Activated effector memory CD4-positive, alpha-beta T cell treated with anti-CD3 and anti-CD28 coated beads, Interleukin-2, amount 50 U/mL, for 16 hours (primary cell): ENCODE measurements around the gene FRMD4B.

Source experiments
- DNase-seq: peaks from one replicate; pipeline ENCODE4 v3.0.0-alpha.2; 2020

FRMD4B gene

GRCh38 chr3:69197455-69197854 is 188.4 kb downstream of the FRMD4B start:
- no peak for DNase-seq

DNA sequence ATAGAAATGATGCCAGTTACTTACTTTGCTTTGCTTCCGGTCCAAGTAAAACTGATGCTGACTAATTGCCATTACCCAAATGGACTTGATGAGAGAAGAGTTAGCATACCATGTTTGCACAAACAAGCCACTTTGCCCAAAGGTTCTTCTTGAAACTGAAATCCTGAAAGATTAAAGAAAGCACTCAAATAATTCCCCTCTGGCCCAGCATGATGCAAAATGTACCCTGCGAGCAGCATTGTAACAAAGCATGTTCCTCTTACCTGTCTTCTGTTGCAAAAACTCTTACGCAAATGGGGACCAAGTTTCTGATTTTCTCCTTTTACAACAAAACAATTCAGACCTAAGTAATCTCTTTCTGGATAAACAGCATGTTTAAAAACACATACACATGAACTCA is 189.0 kb downstream of the FRMD4B start:
- DNase-seq, result no peak

- no peak for DNase-seq
Observed at GRCh38 chr3:69194431-69195165, 191.3 kb downstream of the FRMD4B start.

DNA sequence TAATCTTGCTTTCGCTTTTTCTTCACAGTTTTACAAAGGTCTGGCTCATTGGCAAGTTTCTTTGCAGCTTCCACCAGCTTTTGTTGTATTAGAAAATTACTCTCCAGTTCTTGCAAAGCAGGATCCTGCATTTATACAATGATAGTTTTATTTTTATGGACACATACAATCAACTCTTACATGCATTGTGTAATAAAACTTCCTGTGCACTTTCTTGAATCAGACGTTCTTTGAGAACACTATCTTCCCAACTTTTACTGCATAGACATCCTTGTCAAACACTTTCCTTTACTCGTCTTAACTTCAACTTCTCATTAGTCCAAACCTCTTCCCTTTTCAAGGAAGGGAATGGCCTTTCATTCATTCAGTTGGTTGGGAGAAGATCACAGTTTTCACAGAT is 192.1 kb downstream of the FRMD4B start:
- DNase-seq, result no peak

DNA sequence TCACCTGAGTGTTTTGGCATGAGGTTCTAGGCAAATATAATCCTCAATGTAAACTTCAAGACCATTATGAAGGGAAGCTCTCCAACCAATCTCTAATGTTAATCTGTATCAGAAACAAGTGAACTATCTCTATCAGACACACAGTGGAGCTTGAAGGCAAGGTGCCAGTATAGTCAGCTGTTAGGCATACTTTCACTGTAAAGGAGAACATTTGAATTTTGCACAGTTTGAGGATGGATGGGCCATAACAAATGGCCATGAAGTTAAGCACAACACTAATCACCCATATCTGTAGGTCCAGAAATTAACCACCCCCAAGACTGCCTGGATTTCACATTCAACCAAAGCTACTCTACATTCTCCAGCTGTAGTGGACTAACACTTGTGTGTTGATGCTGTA is 194.4 kb downstream of the FRMD4B start:
- DNase-seq, result no peak

GRCh38 chr3:69189487-69189886 is 196.4 kb downstream of the FRMD4B start:
- no peak for DNase-seq

DNA sequence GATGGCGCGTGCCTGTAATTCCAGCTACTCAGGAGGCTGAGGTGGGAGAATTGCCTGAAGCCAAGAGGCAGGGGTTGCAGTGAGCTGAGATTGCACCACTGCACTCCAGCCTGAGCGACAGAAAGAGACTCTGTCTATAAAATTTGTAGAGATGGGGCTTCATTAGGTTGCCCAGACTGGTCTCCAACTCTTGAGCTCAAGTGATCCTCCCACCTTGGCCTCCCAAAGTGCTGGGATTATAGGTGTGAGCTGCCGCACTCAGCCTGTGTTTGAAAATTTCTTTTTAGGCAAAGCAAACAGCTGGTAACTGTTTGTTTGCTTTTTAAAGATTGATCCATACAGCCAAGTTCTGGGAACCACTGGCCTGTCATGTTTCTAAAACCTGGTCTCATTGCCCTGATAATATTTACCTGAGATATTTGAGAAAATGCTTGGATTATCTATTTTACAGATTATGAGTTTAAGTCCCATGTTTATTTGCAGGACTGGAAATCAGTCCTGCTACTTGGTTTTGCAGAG is 199.3 kb downstream of the FRMD4B start:
- no peak for DNase-seq

- DNase-seq, result no peak
Observed at GRCh38 chr3:69182588-69183316, 203.1 kb downstream of the FRMD4B start.

GRCh38 chr3:69181592-69182211 is 204.2 kb downstream of the FRMD4B start:
- no peak for DNase-seq

DNA sequence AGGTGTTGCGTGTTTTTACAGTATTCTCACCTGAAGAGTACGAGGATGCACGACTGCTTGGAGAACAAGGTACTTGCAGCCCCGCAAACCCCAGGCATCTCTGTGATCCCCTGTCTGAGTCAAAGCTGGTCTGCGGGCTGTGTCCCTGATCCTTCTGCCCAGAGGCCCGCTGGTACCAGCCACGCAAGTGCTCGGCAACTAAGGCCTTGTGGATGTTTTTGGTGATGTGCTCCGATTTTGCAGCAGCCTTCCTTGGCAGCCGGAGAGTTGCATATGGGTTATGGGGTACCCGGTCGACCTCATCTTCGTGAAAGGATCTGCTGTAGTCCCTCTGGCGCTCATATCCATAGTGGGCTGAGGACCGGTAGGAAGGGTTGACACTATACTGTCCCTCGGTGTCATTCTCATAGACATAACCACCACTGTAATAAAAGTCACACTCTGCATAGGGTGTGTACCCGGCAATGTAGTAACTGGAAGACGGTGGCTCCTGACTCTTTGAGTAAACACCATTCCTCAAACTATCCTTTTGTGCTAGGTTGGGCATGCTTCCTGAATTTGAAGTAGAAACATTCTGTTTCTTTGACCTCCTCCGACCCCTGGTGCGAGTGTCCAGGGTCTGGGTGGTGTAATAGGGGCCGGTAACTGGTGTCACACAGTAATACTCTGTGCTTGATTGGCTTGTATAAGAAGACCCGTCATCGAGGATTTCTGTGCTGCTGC is 204.9 kb downstream of the FRMD4B start:
- DNase-seq, result no peak

DNA sequence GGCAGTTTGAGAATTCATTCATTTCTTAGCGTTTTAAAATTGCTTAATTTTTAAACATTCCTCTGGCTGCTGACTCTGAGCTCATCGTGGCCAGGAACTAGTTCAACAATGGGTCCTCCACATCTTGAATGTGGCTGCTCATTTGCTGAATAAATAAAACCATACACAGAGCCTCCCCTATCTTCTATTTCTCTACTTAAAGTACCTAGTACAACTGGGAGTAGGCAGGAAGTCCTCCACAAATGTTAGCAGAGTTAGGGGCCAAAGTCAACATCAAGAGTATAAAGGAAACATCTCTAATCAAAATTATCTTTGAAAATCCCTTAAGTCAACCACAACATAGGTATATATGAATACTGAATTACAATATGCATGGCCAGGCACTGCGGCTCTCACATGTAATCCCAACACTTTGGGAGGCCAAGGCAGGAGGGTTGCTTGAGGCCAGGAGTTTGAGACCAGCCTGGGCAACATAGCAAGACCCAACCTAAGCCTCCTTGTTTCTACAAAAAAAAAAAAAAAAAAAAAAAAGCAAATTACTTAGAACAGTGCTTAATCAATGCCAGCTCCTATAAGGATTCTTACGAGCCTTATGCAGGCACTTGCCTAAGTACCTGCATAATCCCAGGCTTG is 206.0 kb downstream of the FRMD4B start:
- DNase-seq, result no peak

DNA sequence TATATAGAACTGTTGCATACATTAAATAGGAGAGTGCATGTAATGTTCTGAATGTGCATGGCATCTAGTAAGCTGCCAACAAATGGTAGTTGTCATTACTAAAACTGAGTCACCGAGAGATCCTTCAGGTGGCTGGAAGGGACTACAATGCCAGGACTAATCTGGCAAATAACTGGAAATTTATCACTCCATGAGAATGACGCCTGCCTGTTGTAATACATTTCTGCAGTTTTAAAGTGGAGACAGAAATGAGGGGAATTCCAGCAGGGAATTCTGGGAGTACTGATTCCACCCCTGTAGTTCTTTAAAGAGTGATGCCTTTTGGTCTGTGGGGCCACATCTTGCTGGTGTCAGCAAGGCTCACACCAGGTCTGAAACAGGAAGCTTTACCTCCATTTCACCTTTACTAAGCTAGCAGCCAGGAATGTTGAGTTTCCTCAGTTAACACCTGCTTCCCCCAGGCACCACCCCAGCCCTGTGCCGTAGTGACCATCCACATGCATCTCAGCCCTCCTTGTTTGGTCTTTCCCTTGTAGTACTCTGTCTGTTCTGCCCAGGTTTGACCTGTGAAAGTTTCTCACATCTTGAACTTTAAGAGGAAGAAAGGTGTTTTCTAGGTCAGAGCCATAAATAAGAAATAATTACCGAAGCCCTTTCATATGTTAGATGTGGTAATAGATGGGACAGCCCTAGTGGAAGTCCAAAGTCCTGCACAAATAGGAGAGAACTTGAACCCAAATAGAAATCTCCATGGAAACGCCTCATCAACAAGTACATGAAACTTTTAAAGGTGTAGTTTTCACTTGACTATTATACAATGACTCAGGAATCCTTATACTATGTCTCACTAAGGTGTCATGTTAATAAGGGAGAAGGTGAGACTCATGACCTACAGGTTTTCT is 206.8 kb downstream of the FRMD4B start:
- no peak for DNase-seq

GRCh38 chr3:69178082-69178481 is 207.8 kb downstream of the FRMD4B start:
- DNase-seq, result no peak

- no peak for DNase-seq
Observed at GRCh38 chr3:69174871-69175737, 210.8 kb downstream of the FRMD4B start.

DNA sequence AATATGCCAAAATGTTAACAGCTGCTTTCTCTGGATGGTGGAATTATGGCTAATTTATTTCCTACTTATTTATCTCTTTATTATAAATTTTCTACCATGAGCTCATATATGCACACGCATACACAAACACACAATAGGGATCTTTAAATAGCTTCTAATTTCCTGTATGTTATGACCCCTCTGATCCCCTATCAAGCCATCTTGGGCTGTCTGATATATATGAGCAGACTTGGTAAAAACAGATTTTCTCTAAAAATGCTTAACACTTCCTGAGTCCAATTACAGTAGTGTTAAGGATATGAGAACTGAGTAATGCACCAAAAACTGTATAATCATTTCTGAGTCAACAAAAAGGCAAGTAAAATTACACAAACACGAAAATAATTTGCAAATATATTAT is 211.4 kb downstream of the FRMD4B start:
- no peak for DNase-seq

- no peak for DNase-seq
Observed at GRCh38 chr3:69172058-69172457, 213.8 kb downstream of the FRMD4B start.

DNA sequence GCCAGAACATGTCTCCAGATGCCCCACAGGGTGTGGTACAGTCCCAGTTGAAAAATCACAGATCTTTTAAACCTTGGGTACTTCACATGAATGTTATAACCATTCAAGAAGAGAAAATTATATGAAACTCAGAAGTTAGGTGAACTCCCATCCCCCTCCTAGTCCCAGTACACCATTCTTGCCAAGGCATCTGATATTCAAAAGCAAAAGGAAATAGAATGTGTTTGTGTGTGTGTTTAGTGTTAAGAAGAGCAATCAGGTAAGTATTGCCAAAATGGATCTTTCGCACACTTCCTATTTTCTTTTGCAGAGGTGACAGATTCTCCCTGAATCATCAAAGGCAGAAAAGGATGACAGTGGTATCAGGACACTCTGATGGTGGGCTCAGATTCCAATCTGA is 219.4 kb downstream of the FRMD4B start:
- no peak for DNase-seq

DNA sequence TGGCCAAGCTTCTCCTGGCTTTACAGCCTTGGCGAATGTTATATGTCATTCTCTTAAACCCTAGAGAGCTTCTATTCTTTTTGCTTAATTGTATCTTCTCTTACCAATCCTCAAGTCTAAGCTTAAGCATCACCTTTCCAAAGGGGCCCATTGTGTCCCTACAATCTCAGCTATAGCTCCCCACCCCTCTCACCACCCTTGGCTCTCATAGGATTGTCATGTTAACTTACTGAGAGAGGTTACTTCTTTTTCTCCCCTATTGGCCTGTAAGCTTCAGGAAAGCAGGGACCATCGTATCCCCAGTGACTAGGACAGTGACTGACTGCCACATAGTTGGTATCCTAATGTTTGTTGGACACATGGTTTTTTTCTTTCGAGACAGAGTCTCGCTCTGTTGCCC is 220.1 kb downstream of the FRMD4B start:
- DNase-seq, result no peak

DNA sequence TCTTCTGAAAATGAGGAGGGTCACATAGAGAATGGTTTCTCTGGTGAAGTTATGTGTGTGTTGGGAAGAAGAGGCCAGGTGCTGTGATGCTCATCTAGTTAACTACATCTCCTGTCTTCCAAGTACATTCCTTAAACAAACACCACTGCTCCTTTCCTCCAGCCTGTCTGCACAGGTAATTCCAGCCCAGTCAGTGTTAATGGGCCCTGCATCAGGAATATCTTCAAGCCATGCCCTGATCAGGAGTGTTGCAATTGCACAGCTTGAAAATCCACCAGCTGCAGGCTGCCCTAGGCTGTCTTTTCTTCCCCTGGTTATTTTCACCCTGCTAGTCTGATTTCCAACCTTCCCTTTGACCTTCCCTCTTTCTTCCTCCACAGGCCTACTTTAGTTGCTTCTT is 221.6 kb downstream of the FRMD4B start:
- no peak for DNase-seq

DNA sequence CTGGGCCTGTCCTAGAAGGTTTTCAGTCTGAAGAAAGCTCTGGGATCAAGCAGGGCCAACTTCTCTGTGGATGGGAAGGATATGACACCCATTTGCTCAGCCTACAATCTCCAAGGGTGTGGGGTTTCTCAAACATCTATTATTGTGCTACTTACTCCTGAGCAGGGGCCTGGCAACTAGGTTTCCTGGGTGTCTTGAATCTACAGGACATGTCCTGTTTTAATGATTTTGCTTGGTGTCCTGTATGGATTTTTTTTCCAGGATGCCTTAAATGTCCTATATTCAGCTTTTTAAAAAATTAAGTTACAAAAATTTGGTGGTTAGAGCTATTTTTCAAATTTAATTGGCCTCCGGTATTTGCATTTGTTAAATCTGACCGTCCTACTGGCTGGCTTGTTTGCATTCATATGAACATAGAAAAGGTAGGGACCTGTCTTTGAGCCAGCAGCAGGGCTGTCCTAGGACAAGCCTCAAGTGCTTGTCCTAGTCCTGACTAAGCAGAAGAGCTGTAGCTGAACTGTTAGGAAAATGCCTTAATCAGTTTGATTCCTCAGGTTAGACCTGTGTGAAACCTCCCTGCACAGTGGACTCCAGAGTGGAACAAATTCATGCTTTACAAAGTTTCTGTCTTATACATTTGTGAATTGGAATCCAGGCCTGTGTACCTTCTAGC is 223.4 kb downstream of the FRMD4B start:
- no peak for DNase-seq
